Measurements from ENCODE around the gene NELFA.

DNA sequence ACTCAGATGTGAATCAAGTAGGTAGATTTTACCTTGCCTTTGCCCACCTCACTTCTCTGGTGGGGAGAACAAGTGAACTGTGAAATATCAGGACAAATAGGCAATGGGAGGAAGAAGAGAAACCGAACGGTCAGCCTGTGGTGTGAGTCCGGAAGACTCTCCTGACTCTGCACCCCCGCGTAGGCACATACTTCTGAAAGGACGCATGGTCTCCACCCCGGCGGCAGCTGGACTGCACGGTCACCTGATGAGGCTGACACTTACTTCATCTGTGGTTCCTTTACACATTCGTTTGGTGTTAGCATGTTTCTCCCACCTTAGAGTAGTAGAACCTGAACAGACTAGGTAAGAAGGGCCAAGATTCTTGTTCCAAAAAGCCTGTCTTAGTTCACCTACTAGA is 58.4 kb downstream of the NELFA start:
- TF ChIP-seq, protein P1, sequence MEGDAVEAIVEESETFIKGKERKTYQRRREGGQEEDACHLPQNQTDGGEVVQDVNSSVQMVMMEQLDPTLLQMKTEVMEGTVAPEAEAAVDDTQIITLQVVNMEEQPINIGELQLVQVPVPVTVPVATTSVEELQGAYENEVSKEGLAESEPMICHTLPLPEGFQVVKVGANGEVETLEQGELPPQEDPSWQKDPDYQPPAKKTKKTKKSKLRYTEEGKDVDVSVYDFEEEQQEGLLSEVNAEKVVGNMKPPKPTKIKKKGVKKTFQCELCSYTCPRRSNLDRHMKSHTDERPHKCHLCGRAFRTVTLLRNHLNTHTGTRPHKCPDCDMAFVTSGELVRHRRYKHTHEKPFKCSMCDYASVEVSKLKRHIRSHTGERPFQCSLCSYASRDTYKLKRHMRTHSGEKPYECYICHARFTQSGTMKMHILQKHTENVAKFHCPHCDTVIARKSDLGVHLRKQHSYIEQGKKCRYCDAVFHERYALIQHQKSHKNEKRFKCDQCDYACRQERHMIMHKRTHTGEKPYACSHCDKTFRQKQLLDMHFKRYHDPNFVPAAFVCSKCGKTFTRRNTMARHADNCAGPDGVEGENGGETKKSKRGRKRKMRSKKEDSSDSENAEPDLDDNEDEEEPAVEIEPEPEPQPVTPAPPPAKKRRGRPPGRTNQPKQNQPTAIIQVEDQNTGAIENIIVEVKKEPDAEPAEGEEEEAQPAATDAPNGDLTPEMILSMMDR (IDR thresholded peaks at IDR 0.05) = no peak
- TF ChIP-seq POLR2A (IDR thresholded peaks at IDR 0.05) = no peak
